Raji (cell line): ENCODE measurements around the gene UBXN1.

ENCODE experiments used
- POLR2A ChIP-seq: IDR thresholded peaks from 2 replicates; pipeline ENCODE4 v1.6.1; 2011; ENCODE audit warnings: low read depth, low read length, control low read depth; ENCODE audit not compliant: insufficient read depth

The UBXN1 gene, protein sequence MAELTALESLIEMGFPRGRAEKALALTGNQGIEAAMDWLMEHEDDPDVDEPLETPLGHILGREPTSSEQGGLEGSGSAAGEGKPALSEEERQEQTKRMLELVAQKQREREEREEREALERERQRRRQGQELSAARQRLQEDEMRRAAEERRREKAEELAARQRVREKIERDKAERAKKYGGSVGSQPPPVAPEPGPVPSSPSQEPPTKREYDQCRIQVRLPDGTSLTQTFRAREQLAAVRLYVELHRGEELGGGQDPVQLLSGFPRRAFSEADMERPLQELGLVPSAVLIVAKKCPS

GRCh38 chr11:62678770-62679696 is at the start of gene UBXN1:
Gene UBXN1 (minus strand): TSS chr11:62679073. CDS start chr11:62678923, 150 bp downstream.
- peak; percentile 78 for TF ChIP-seq POLR2A

DNA sequence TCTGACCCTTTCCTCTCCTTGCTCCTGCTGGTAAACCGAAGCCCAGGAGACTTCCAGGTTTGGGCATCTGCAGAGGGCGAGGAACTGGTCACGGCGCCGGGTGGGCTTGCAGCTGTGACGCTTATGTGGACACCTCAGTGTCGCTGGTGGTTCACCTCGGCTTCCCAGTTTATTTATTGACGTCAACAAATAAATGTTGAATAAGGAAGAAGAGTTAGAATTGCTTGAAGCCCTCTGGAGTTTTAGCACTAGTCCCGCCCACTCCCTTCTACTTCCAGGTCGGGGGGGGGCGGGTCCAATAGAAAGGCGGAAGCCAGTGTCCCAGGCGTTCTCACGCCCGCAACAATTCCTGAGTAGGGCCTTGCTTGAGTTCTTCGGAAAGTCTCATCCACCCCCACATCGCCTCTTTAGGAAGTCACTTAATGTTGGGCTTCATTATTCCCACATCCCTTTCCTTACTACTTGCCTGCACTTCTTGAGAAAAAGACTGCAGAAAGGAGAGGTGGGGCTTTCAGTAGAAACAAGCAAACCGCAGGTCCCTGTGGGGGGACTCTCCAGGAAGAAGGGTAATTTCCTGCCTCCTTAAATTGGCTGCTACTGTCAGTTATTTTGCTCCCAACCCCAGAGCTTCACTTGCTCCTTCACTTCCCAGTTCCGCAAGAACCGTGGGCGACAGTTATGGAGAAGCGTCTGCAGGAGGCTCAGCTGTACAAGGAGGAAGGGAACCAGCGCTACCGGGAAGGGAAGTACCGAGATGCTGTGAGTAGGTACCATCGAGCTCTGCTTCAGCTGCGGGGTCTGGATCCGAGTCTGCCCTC is 49.5 kb upstream of the UBXN1 start, which contains the start of gene TTC9C:
TTC9C (plus strand) TSS at position 316 of the 818 bp plus-strand sequence; CDS start at position 679, 363 bp downstream.
- peak; percentile 83 for TF ChIP-seq POLR2A

- no peak for TF ChIP-seq POLR2A
Measured at GRCh38 chr11:62727872-62728170, 48.9 kb upstream of the UBXN1 start.

DNA sequence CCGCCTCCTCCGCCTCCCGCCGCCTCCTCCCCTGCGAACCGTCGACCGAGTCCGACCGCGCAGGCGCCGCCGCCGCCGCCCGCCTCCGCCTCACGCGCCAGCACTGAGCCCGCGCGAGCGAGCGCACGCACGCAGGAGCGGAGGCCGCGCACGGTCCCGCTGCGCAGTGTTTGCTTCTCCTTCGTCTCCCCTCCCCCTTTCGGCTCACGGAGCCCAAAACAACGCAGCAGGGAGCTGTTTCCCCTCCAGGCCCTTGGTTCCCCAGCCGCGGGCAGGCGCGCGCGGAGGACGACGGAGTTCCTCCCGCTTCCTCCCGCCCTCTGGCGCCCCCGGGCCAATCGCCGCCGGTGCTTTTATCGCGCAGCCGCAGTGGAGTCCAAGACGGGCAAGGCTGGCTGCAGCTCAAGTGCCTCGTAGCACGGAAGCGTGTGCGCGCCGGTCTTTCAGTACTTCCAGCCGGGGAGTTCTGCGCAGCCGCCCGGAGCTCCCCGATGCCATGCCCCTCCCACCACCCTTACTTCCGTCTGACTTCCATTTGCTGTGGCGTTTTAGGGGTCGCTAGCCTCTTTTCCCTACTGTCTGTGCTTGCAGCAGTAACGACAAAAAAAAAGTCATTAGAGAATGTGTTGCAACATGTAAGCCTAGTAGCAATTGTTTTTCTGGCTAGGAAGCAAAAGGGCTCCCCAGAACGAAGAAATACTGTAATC is 48.4 kb upstream of the UBXN1 start, which contains the start of gene HNRNPUL2:
HNRNPUL2 (minus strand) TSS at position 293 of the 707 bp plus-strand sequence. CDS start 301 bp downstream, outside the sequence.
- peak; percentile 95 for TF ChIP-seq POLR2A

DNA sequence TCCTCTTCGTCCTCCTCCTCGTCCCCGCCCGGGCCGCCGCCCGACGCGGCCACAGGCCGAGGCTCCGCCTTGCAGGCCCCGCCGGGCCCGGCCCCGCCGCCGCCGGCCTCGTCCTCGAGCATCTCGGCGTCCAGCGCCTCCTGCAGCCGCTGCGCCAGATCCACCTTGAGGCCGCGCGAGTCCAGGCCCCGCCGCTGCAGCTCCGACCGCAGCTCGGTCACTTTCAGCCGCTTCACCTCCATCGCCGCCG is 48.0 kb upstream of the UBXN1 start:
- no peak for TF ChIP-seq POLR2A

DNA sequence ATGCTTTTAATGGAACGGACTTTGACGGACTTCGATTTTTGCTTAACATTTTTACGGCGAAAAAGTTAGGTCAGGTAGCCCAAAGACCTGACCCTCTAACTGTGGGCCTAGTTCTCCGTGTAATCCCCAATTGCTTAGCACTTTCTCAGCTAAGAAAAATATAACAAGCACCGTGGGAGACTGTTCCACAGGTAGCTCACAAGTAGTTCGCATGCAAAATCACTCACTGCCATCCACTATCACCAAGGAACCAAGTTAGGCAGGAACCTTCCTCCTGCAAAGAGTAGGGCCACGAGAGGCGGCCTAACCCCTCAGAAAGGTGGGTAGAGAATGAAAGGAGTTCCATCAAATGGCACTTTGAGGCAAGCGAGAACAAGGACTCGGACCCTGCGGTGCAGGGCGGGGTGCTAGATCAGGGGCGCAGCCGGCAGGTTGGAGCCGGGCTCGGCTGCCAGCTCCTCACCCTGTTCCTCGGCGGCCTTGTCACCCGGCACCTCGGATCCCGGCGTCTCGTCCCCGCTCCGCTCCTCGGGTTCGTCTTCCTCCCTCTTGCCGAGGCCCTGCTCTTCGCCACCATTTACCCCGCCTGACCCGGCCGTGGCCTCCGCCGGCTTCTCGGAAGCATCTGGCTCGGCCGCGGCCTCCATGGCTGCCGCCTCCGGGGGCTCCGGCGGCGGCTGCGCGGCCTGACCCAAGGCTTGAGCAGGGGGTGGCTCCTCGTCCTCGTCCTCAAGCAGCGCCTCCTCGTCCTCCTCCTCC is 47.5 kb upstream of the UBXN1 start:
- TF ChIP-seq POLR2A, result no peak

- TF ChIP-seq POLR2A, result no peak
Measured at GRCh38 chr11:62725646-62726045, 46.8 kb upstream of the UBXN1 start.

- TF ChIP-seq POLR2A, result no peak
Measured at GRCh38 chr11:62724171-62724570, 45.3 kb upstream of the UBXN1 start.

- TF ChIP-seq POLR2A, result no peak
Measured at GRCh38 chr11:62721994-62722393, 43.1 kb upstream of the UBXN1 start.

GRCh38 chr11:62719302-62719978 is 40.6 kb upstream of the UBXN1 start:
- no peak for TF ChIP-seq POLR2A

- TF ChIP-seq POLR2A, result no peak
Measured at GRCh38 chr11:62716816-62717215, 37.9 kb upstream of the UBXN1 start.

DNA sequence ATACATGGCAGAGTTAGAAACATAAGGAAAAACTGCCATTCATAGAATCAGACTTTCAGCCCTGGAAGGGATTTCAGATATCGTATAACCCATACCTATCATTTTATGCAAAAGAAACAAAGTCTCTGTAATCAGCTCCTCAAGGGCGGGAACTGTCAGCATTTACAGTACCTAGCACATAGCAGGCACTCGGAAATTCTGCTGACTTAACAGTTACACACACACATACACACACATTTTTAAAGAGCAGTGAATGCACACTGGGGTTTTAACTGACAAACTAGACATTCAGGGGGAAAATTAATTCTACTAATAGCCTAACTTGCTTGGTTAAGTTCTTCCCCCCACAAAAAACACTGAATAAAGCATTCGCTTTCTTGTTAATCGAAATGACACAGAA is 37.3 kb upstream of the UBXN1 start:
- no peak for TF ChIP-seq POLR2A

DNA sequence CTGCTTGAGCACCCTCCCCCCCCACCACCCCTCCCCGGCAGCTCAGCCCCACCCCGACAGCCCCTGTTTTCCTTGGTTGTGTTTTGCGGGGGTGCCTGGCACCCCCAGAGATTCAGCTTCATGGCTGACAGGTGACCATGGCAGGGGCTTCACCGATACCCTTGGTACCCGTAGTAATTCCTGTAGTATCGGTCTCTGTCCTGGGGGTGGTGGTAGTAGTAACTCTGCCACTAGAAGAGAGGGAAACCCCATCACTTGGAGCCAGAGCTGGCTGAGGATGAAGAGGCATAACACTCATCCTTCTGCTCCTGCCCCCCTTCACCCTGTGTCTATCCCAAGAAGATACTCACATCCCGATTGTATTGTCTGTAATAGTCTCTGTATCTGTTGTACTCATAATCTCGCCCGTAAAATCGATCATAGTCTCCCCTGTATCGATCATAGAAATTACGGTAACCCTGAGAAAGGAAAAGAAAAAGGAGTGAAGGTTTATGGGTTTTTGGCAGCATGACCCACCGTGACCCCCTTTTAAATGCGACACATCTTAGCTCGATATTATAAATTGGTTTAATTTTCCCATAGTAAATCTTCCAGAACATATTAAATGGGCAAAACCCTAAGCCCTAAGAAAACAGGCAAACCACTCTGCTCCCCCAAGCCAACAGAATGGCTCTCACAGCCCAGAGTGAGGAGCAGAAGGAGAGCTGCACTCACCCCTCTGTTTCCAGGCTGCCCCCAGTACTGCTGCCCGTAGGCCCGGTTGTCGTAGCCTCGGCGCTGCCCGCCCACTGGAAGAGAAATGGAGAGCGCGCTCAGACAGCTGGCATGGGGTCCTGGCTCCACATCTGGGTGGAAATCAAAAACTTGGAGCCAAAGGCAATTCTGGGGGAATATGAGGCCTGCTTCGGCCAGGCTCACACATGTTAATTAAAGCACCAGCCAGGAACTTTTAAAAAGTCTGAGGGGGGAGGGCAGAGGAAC is 36.6 kb upstream of the UBXN1 start:
- TF ChIP-seq POLR2A, result no peak

- TF ChIP-seq POLR2A, result no peak
Measured at GRCh38 chr11:62713343-62713742, 34.5 kb upstream of the UBXN1 start.
